ENCODE results near the gene SLC25A43.

DNA sequence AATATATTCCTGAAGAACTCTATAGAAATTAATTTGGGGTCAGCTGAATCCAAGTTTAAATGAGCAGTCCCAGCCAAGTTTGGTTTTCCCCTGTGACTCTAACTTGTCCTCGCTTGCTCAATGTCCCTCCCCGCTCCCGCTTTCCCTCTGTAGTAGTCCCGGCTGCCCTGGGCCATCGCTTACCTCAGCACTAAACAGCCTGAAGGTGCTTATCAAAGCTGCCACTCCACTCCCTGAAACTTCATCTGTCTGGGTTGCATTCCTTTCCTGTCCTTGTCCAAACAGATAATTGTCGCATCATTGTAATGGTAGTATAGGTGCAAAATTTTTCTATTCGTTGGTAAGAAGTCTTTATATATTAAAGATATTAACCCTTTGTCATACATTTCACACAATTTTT is 12.8 kb downstream of the SLC25A43 start:
- TF ChIP-seq, protein P1, sequence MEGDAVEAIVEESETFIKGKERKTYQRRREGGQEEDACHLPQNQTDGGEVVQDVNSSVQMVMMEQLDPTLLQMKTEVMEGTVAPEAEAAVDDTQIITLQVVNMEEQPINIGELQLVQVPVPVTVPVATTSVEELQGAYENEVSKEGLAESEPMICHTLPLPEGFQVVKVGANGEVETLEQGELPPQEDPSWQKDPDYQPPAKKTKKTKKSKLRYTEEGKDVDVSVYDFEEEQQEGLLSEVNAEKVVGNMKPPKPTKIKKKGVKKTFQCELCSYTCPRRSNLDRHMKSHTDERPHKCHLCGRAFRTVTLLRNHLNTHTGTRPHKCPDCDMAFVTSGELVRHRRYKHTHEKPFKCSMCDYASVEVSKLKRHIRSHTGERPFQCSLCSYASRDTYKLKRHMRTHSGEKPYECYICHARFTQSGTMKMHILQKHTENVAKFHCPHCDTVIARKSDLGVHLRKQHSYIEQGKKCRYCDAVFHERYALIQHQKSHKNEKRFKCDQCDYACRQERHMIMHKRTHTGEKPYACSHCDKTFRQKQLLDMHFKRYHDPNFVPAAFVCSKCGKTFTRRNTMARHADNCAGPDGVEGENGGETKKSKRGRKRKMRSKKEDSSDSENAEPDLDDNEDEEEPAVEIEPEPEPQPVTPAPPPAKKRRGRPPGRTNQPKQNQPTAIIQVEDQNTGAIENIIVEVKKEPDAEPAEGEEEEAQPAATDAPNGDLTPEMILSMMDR (IDR thresholded peaks at IDR 0.05): no peak
- no peak for TF ChIP-seq POLR2A (IDR thresholded peaks at IDR 0.05)
